Endothelial cell (in vitro differentiated cells): ENCODE data around the gene GINM1. TPM values are rescaled to one million over a fixed set of nuclear protein-coding genes. Genes with fewer than 3 reads are reported as not detected.

Experiments
- DNase-seq: peaks from one replicate; pipeline ENCODE4 v3.0.0; 2021; ENCODE audit warnings: low spot score
- H3K27ac Mint-ChIP-seq: one replicate; pipeline ENCODE4 v1.8.0; 2021; ENCODE audit warnings: mixed read lengths, inconsistent platforms; ENCODE audit not compliant: unreplicated experiment
- H3K27me3 Mint-ChIP-seq: one replicate; pipeline ENCODE4 v1.8.0; 2021; ENCODE audit warnings: mild to moderate bottlenecking, moderate library complexity, mixed read lengths, inconsistent platforms; ENCODE audit not compliant: unreplicated experiment
- H3K36me3 Mint-ChIP-seq: one replicate; pipeline ENCODE4 v1.8.0; 2021; ENCODE audit warnings: mild to moderate bottlenecking, low read depth, mixed read lengths, inconsistent platforms; ENCODE audit not compliant: unreplicated experiment
- H3K4me1 Mint-ChIP-seq: one replicate; pipeline ENCODE4 v1.8.0; 2021; ENCODE audit warnings: mild to moderate bottlenecking, mixed read lengths, inconsistent platforms; ENCODE audit not compliant: unreplicated experiment
- H3K4me3 Mint-ChIP-seq: one replicate; pipeline ENCODE4 v1.8.0; 2021; ENCODE audit warnings: mild to moderate bottlenecking, mixed read lengths, inconsistent platforms; ENCODE audit not compliant: unreplicated experiment
- H3K9me3 Mint-ChIP-seq: one replicate; pipeline ENCODE4 v1.8.0; 2021; ENCODE audit warnings: mixed read lengths, inconsistent platforms; ENCODE audit not compliant: unreplicated experiment
- total RNA-seq: library from RNA; stranded (reverse); fragmentation: NEBNext Ultra II Directional; extraction: Animal tissue kit (Norgen Biotek cat#: 25700); gene quantifications from one replicate; pipeline ENCODE4 v1.2.1, GENCODE V29; 2021; ENCODE audit not compliant: unreplicated experiment
- TF ChIP-seq, protein P1 (sequence below): fragments of 200-600 bp; sonication (generic); IDR thresholded peaks from one replicate; pipeline ENCODE4 v1.5.0; 2021; ENCODE audit warnings: antibody characterized with exemption; ENCODE audit not compliant: unreplicated experiment

The GINM1 gene
- total RNA-seq, 1 donor from 2014 or later, result 32.2 TPM

DNA sequence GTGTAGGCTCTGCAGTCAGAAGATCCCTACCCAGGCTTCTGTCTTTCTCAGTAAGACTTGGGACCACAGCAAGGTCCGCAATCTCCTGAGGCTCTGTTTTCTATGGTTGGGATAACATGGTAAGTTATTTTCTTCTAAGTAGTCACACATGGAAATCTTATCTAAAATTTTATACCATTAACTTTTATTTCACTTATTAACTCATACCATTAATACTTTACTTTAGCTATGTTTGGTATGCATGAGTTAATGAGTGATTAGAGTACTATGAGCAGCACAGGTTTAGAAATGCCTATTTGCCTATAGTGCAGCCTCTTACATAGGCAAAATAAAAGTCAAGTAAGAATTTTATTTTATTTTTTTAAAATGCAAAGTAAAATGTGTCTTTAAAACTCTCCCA, 27.2 kb downstream of the GINM1 start:
- peaks cover 16% of the 10 kb centered on the region for H3K36me3 Mint-ChIP-seq
- DNase-seq, result no peak
- H3K9me3 Mint-ChIP-seq, result no peaks in the 10 kb centered on the region
- H3K27ac Mint-ChIP-seq, result no peak overlapping the region
- no peak overlapping the region for H3K4me3 Mint-ChIP-seq
- H3K27me3 Mint-ChIP-seq, result no peaks in the 10 kb centered on the region
- H3K4me1 Mint-ChIP-seq, result no peaks in the 10 kb centered on the region
- TF ChIP-seq, protein P1, sequence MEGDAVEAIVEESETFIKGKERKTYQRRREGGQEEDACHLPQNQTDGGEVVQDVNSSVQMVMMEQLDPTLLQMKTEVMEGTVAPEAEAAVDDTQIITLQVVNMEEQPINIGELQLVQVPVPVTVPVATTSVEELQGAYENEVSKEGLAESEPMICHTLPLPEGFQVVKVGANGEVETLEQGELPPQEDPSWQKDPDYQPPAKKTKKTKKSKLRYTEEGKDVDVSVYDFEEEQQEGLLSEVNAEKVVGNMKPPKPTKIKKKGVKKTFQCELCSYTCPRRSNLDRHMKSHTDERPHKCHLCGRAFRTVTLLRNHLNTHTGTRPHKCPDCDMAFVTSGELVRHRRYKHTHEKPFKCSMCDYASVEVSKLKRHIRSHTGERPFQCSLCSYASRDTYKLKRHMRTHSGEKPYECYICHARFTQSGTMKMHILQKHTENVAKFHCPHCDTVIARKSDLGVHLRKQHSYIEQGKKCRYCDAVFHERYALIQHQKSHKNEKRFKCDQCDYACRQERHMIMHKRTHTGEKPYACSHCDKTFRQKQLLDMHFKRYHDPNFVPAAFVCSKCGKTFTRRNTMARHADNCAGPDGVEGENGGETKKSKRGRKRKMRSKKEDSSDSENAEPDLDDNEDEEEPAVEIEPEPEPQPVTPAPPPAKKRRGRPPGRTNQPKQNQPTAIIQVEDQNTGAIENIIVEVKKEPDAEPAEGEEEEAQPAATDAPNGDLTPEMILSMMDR, result no peak

DNA sequence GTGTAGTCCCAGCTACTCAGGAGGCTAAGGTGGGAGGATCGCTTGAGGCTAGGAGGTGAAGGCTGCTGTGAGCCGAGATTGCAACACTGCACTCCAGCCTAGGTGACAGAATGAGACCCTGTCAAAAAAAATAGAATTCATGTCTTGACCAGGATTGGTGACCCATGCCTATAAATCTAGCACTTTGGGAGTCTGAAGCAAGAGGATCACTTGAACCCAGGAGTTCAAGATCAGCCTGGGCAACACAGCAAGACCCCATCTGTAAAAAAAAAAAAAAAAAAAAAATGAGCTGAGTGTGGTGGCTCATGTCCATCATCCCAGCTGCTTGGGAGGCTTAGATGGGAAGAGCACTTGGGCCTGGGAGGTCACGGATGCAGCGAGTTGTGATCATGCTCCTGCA, 34.3 kb downstream of the GINM1 start:
- no peaks in the 10 kb centered on the region for H3K36me3 Mint-ChIP-seq
- no peaks in the 10 kb centered on the region for H3K4me1 Mint-ChIP-seq
- DNase-seq, result no peak
- TF ChIP-seq, protein P1, result no peak
- H3K27me3 Mint-ChIP-seq, result no peaks in the 10 kb centered on the region
- H3K9me3 Mint-ChIP-seq, result no peaks in the 10 kb centered on the region
- H3K27ac Mint-ChIP-seq, result no peak overlapping the region
- H3K4me3 Mint-ChIP-seq, result no peak overlapping the region

DNA sequence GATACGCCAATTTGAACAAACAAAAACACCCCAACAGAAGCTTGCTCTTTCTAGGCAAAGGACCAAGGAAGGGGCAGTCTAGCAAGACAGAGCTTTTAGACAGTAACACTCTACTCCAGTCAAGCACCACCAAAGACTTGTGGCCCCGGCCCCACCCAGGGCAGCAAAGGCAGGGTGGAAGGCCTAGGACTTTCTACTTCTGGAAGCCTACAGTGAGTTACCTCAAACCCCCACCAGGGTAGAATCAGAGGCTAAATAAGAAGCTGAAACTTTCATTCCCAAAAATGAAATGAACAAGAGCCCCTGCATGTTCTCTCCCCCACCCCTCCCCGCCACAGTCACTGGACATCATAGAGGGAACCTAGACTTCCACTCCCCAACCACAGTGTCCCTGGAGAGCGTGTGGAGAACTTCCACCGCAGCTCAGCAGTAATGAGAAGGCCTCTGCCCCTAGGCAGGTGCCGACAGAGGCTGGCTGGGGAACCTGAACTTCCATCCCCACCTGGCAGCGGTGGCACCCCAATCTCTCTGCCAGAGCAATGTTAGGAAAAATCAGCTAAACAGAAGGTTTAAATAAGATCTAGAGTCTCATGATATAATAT, 42.3 kb downstream of the GINM1 start:
- H3K27ac Mint-ChIP-seq, result no peak overlapping the region
- no peaks in the 10 kb centered on the region for H3K36me3 Mint-ChIP-seq
- no peak for DNase-seq
- no peaks in the 10 kb centered on the region for H3K27me3 Mint-ChIP-seq
- no peaks in the 10 kb centered on the region for H3K9me3 Mint-ChIP-seq
- no peak overlapping the region for H3K4me3 Mint-ChIP-seq
- H3K4me1 Mint-ChIP-seq, result no peaks in the 10 kb centered on the region
- TF ChIP-seq, protein P1, result no peak

DNA sequence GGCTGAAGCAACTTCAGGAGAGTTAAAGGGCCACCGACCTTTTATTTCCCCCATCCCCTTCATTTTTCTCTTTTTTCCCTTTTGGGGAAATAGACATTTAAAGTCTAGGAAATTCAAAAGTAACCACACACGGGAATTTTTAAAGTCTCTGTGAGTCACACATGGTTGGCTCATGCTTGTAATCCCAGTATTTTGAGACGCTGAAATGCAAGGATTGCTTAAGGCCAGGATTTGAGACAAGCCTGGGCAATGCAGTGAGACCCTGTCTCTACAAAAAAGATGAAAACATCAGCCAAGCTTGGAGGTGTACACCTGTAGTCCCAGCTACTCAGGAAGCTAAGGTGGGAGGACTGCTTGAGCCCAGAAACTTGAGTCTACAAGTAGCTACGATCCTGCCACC, 48.2 kb downstream of the GINM1 start:
- Mint-ChIP-seq H3K36me3 (no peaks in the 10 kb centered on the region), H3K9me3 (no peaks in the 10 kb centered on the region), H3K4me3 (no peak overlapping the region), H3K27ac (no peak overlapping the region), H3K4me1 (no peaks in the 10 kb centered on the region), H3K27me3 (no peaks in the 10 kb centered on the region)
- TF ChIP-seq, protein P1, result no peak
- no peak for DNase-seq

DNA sequence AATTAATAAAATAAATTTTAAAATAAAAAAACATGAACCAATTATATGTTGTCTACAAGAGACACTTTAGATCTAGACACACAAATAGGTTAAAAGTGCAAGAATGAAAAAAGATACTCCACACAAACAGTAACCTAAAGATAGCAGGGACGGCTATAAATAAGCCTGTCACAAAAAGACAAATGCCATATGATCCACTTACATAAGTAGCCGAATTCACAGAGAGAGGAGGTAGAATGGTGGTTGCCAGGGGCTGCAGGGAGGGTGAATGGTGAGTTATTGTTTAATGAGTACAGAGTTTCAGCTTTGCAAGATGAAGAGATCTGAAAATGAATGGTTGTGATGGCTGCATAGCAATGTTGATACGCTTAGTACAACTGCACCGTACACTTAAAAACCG, 49.6 kb downstream of the GINM1 start:
- TF ChIP-seq, protein P1, result no peak
- no peak for DNase-seq
- Mint-ChIP-seq H3K27ac (no peak overlapping the region), H3K9me3 (no peaks in the 10 kb centered on the region), H3K36me3 (peaks cover 9% of the 10 kb centered on the region), H3K4me1 (no peaks in the 10 kb centered on the region), H3K27me3 (no peaks in the 10 kb centered on the region), H3K4me3 (no peak overlapping the region)
